GM12801 (cell line): Measurements from ENCODE around the gene ZNF525.

Experiments used
- CTCF ChIP-seq: IDR thresholded peaks from one replicate; pipeline ENCODE4 v1.5.1; 2011; ENCODE audit warnings: control low read depth; ENCODE audit not compliant: insufficient read length; ENCODE audit errors: extremely low read depth

The ZNF525 gene

GRCh38 chr19:53365134-53365898, at the start of gene ZNF525:
Gene ZNF525 (plus strand): TSS chr19:53365705. CDS start chr19:53372282, 6,577 bp downstream.
- TF ChIP-seq CTCF: no peak

GRCh38 chr19:53328967-53329366, 36.5 kb upstream of the ZNF525 start:
- TF ChIP-seq CTCF: no peak

GRCh38 chr19:53332484-53332883, 33.0 kb upstream of the ZNF525 start:
- no peak for TF ChIP-seq CTCF

- TF ChIP-seq CTCF: no peak
Observed at GRCh38 chr19:53333066-53333462, 32.4 kb upstream of the ZNF525 start.

GRCh38 chr19:53333463-53334449, 31.7 kb upstream of the ZNF525 start, which contains the start of gene ZNF845:
Gene ZNF845 (plus strand): TSS chr19:53333749. CDS start chr19:53341308, 7,559 bp downstream.
- TF ChIP-seq CTCF: no peak

GRCh38 chr19:53355739-53356138, 9.8 kb upstream of the ZNF525 start:
- TF ChIP-seq CTCF: no peak

GRCh38 chr19:53357821-53358581, 7.5 kb upstream of the ZNF525 start:
- no peak for TF ChIP-seq CTCF
